SK-N-SH (cell line): ENCODE measurements around the gene IBSP. TPM values are rescaled to one million over a fixed set of nuclear protein-coding genes. Genes with fewer than 3 reads are reported as not detected.

ENCODE experiments used
- CTCF ChIA-PET: fragments of 300-600, 350-600 bp; formaldehyde crosslinking; extraction: SDS; loops from one replicate; lab custom pipeline; 2021; lab: Yijun Ruan, JAX
- POLR2A ChIA-PET: fragments of 350-600 bp; sonication (Branson Sonifier 250); formaldehyde crosslinking; extraction: SDS; loops from one replicate; lab custom pipeline; 2020; ENCODE audit warnings: antibody characterized with exemption, inconsistent platforms; lab: Yijun Ruan, JAX
- DNase-seq: peaks from one replicate; pipeline ENCODE4 v3.0.0; 2012
- H2AFZ ChIP-seq: fragments of 200-600 bp; sonication (generic); 2 replicates; pipeline ENCODE4 v1.8.1; 2016; ENCODE audit warnings: antibody characterized with exemption, mild to moderate bottlenecking, low read depth
- H3F3A ChIP-seq: fragments of 200-600 bp; sonication (generic); replicated peaks from 2 replicates; pipeline ENCODE3; 2016; ENCODE audit warnings: antibody characterized with exemption, mild to moderate bottlenecking; ENCODE audit not compliant: insufficient read depth
- H3K27ac ChIP-seq, 2 experiments: fragments of 200-500 bp in 1 of 2; fragments of 200-600 bp in 1 of 2; sonication (Bioruptor generic) in 1 of 2; sonication (generic), shearing (Covaris generic) in 1 of 2; 2 replicates each; pipeline versions ENCODE4 v1.5.1 to v1.6.1; 2014 to 2016; ENCODE audit warnings: low read depth in 2 of 2, inconsistent platforms in 1 of 2, low read length in 1 of 2, mild to moderate bottlenecking in 1 of 2, mixed read lengths in 1 of 2
- H3K27me3 ChIP-seq: fragments of 200-600 bp; sonication (generic), shearing (Covaris generic); 2 replicates; pipeline ENCODE4 v1.6.1; 2016; ENCODE audit warnings: mixed run types; ENCODE audit not compliant: insufficient read depth
- H3K36me3 ChIP-seq, 2 experiments: fragments of 200-500 bp in 1 of 2; fragments of 200-600 bp in 1 of 2; sonication (Bioruptor generic) in 1 of 2; sonication (generic) in 1 of 2; replicated peaks in 1 of 2; 2 replicates each; pipeline versions ENCODE3 to v1.5.1; 2014 to 2016; ENCODE audit warnings: low read length in 1 of 2, mild to moderate bottlenecking in 1 of 2; ENCODE audit not compliant: insufficient read depth in 2 of 2, control insufficient read depth in 1 of 2
- H3K4me1 ChIP-seq, 2 experiments: fragments of 200-500 bp in 1 of 2; fragments of 200-600 bp in 1 of 2; sonication (Bioruptor generic) in 1 of 2; sonication (generic), shearing (Covaris generic) in 1 of 2; 2 replicates each; pipeline versions ENCODE4 v1.5.1 to v1.6.1; 2014 to 2016; ENCODE audit warnings: low read depth in 1 of 2, low read length in 1 of 2, mixed run types in 1 of 2; ENCODE audit not compliant: insufficient read depth in 2 of 2, control insufficient read depth in 1 of 2
- H3K4me2 ChIP-seq: fragments of 200-600 bp; sonication (generic), shearing (Covaris generic); 2 replicates; pipeline ENCODE4 v1.6.1; 2017; ENCODE audit warnings: mixed run types
- H3K4me3 ChIP-seq, 2 experiments: fragments of 200-500 bp in 1 of 2; fragments of 200-600 bp in 1 of 2; sonication (Bioruptor generic) in 1 of 2; sonication (generic), shearing (Covaris generic) in 1 of 2; 2 replicates each; pipeline versions ENCODE4 v1.5.1 to v1.8.1; 2014 to 2016; ENCODE audit warnings: low read depth in 2 of 2, inconsistent platforms in 1 of 2, low read length in 1 of 2, mild to moderate bottlenecking in 1 of 2, mixed read lengths in 1 of 2, moderate library complexity in 1 of 2
- H3K79me2 ChIP-seq: fragments of 200-600 bp; sonication (generic); 2 replicates; pipeline ENCODE4 v1.8.1; 2017; ENCODE audit warnings: mild to moderate bottlenecking; ENCODE audit not compliant: insufficient read depth
- H3K9ac ChIP-seq: fragments of 200-600 bp; sonication (generic); 2 replicates; pipeline ENCODE4 v1.6.1; 2017; ENCODE audit warnings: mixed run types
- H3K9me2 ChIP-seq: fragments of 200-600 bp; sonication (generic); 2 replicates; pipeline ENCODE4 v1.6.1; 2017; ENCODE audit warnings: mixed run types
- H3K9me3 ChIP-seq: fragments of 200-600 bp; sonication (generic); 2 replicates; pipeline ENCODE4 v1.6.1; 2017; ENCODE audit warnings: mixed run types, mild to moderate bottlenecking, moderate library complexity
- H4K20me1 ChIP-seq: fragments of 200-600 bp; sonication (generic); 2 replicates; pipeline ENCODE4 v1.6.1; 2017; ENCODE audit warnings: mild to moderate bottlenecking, mixed run types; ENCODE audit not compliant: insufficient read depth
- CHD2 ChIP-seq: fragments of 150-350 bp; IDR thresholded peaks from 2 replicates; pipeline ENCODE4 v1.6.1; 2018; ENCODE audit warnings: low read length; ENCODE audit not compliant: partially characterized antibody
- EP300 ChIP-seq, 2 experiments: IDR thresholded peaks; 2 replicates each; pipeline versions ENCODE4 v1.4.0 to v1.6.1; 2012; ENCODE audit warnings: borderline replicate concordance in 1 of 2, low read depth in 1 of 2, low read length in 1 of 2
- FOXJ3 ChIP-seq: sonication (generic); formaldehyde crosslinking; IDR thresholded peaks from 2 replicates; pipeline ENCODE4 v1.5.1; 2020; ENCODE audit warnings: mild to moderate bottlenecking, missing genetic modification reagents
- GABPA ChIP-seq: IDR thresholded peaks from 2 replicates; pipeline ENCODE4 v1.4.0; 2012; ENCODE audit warnings: low read depth, mild to moderate bottlenecking
- JUND ChIP-seq: IDR thresholded peaks from 2 replicates; pipeline ENCODE4 v1.4.0; 2012
- MEF2A ChIP-seq: IDR thresholded peaks from 2 replicates; pipeline ENCODE4 v1.4.0; 2012; ENCODE audit warnings: low read depth, borderline replicate concordance
- MXI1 ChIP-seq: IDR thresholded peaks from 2 replicates; pipeline ENCODE4 v1.6.1; 2012; ENCODE audit warnings: mild to moderate bottlenecking, low read depth, low read length, improper control_type of control experiment
- NRF1 ChIP-seq: IDR thresholded peaks from 2 replicates; pipeline ENCODE4 v1.6.1; 2012; ENCODE audit warnings: low read depth, mild to moderate bottlenecking, low read length
- RAD21 ChIP-seq: IDR thresholded peaks from 2 replicates; pipeline ENCODE4 v1.6.1; 2012; ENCODE audit warnings: mild to moderate bottlenecking, low read length
- RCOR1 ChIP-seq: fragments of 150-350 bp; IDR thresholded peaks from 2 replicates; pipeline ENCODE4 v1.6.1; 2017; ENCODE audit warnings: antibody characterized with exemption, low read length
- TAF1 ChIP-seq: IDR thresholded peaks from 2 replicates; pipeline ENCODE4 v1.6.1; 2012; ENCODE audit warnings: low read depth, mild to moderate bottlenecking, low read length, moderate library complexity, borderline replicate concordance
- TCF12 ChIP-seq: IDR thresholded peaks from 2 replicates; pipeline ENCODE4 v1.4.0; 2012
- TEAD4 ChIP-seq: IDR thresholded peaks from 2 replicates; pipeline ENCODE4 v1.4.0; 2012; ENCODE audit warnings: mild to moderate bottlenecking, borderline replicate concordance; ENCODE audit not compliant: insufficient read depth
- WGBS: methylation state at CpG from one replicate; pipeline ENCODE4 v1.1.6; 2017; ENCODE audit warnings: low lambda C conversion rate; 5-methylcytosine and 5-hydroxymethylcytosine counted together
- polyA plus RNA-seq, 3 experiments: library from polyadenylated mRNA; depleted of rRNA; stranded (reverse); fragments of >200 nt; gene quantifications; 2 replicates each; pipeline ENCODE4 v1.2.3, GENCODE V29; 2012
- TF ChIP-seq, protein P1 (sequence below): fragments of 150-350 bp; IDR thresholded peaks from 2 replicates; pipeline ENCODE4 v1.6.1; 2016; ENCODE audit warnings: mild to moderate bottlenecking, low read depth, low read length
- TF ChIP-seq, protein P2 (sequence below): IDR thresholded peaks from 2 replicates; pipeline ENCODE4; 2012
- TF ChIP-seq, protein P3 (sequence below): IDR thresholded peaks from 2 replicates; pipeline ENCODE4 v1.6.1; 2012; ENCODE audit warnings: mild to moderate bottlenecking, low read depth, low read length, moderate library complexity

The IBSP gene
- polyA plus RNA-seq, 1 of the 3 experiments (the other 2 are of a cell fraction): not detected

DNA sequence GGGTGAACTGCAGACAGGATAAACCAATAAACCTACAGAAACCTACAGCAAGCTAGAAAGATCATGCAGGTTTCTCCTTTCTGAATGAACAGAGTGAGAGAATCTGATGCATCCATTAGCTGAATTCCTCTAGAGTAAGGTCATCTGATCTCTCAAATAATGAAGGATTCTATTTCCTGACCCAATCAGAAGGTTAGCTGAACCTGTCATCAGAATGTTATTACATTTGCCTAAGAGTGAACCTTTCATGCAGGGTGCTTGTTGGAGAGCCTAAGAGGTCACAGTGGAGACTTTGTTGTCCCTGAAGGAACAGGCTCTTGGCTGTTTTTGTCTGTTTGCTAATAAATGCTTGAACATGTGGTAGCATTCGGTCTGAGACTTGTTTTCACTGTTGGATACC is 57.5 kb downstream of the IBSP start:
- Histone ChIP-seq H3F3A (no peaks in the 10 kb centered on the region), H3K4me2 (no peak overlapping the region), H4K20me1 (no peaks in the 10 kb centered on the region), H3K9me2 (no peaks in the 10 kb centered on the region), H3K36me3 (no peaks in the 10 kb centered on the region), H3K27me3 (no peaks in the 10 kb centered on the region), H3K9ac (no peak overlapping the region), H3K27ac (no peak overlapping the region), H3K4me3 (no peak overlapping the region), H3K79me2 (no peaks in the 10 kb centered on the region), H3K9me3 (no peaks in the 10 kb centered on the region), H3K4me1 (no peaks in the 10 kb centered on the region), H2AFZ (no peak overlapping the region)
- no peak for DNase-seq
- 11% methylated on average over 1 of the region's 1 CpG for WGBS
- TF ChIP-seq GABPA (no peak), NRF1 (no peak), RCOR1 (no peak), EP300 (IDR thresholded peaks at IDR 0.05; ENCODE audit: borderline replicate concordance in 1 of 2, low read depth in 1 of 2, low read length in 1 of 2) (no peak), FOXJ3 (no peak), MEF2A (no peak), TCF12 (no peak), RAD21 (no peak), TAF1 (no peak), MXI1 (no peak), JUND (no peak), TEAD4 (no peak), CHD2 (no peak)
- TF ChIP-seq, protein P1, sequence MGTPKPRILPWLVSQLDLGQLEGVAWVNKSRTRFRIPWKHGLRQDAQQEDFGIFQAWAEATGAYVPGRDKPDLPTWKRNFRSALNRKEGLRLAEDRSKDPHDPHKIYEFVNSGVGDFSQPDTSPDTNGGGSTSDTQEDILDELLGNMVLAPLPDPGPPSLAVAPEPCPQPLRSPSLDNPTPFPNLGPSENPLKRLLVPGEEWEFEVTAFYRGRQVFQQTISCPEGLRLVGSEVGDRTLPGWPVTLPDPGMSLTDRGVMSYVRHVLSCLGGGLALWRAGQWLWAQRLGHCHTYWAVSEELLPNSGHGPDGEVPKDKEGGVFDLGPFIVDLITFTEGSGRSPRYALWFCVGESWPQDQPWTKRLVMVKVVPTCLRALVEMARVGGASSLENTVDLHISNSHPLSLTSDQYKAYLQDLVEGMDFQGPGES: no peak
- TF ChIP-seq, protein P2, sequence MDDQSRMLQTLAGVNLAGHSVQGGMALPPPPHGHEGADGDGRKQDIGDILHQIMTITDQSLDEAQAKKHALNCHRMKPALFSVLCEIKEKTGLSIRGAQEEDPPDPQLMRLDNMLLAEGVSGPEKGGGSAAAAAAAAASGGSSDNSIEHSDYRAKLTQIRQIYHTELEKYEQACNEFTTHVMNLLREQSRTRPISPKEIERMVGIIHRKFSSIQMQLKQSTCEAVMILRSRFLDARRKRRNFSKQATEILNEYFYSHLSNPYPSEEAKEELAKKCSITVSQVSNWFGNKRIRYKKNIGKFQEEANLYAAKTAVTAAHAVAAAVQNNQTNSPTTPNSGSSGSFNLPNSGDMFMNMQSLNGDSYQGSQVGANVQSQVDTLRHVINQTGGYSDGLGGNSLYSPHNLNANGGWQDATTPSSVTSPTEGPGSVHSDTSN: no peak
- TF ChIP-seq, protein P3, sequence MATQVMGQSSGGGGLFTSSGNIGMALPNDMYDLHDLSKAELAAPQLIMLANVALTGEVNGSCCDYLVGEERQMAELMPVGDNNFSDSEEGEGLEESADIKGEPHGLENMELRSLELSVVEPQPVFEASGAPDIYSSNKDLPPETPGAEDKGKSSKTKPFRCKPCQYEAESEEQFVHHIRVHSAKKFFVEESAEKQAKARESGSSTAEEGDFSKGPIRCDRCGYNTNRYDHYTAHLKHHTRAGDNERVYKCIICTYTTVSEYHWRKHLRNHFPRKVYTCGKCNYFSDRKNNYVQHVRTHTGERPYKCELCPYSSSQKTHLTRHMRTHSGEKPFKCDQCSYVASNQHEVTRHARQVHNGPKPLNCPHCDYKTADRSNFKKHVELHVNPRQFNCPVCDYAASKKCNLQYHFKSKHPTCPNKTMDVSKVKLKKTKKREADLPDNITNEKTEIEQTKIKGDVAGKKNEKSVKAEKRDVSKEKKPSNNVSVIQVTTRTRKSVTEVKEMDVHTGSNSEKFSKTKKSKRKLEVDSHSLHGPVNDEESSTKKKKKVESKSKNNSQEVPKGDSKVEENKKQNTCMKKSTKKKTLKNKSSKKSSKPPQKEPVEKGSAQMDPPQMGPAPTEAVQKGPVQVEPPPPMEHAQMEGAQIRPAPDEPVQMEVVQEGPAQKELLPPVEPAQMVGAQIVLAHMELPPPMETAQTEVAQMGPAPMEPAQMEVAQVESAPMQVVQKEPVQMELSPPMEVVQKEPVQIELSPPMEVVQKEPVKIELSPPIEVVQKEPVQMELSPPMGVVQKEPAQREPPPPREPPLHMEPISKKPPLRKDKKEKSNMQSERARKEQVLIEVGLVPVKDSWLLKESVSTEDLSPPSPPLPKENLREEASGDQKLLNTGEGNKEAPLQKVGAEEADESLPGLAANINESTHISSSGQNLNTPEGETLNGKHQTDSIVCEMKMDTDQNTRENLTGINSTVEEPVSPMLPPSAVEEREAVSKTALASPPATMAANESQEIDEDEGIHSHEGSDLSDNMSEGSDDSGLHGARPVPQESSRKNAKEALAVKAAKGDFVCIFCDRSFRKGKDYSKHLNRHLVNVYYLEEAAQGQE: no peak
- CTCF ChIA-PET: interaction anchor here (1.4 to 1.7 kb wide), 4 partner anchors 8 to 355 kb away, joined by 3 to 10 read pairs (median 8); no protein-coding TSS in a partner anchor
- POLR2A ChIA-PET: no interaction called here
